ENCODE results near the gene ZKSCAN8. TPM values are rescaled to one million over a fixed set of nuclear protein-coding genes. Genes with fewer than 3 reads are reported as not detected.

The ZKSCAN8 gene
- total and polyA plus RNA-seq, 10 donors = 3.1 to 33.0 (median 24.9) TPM

DNA sequence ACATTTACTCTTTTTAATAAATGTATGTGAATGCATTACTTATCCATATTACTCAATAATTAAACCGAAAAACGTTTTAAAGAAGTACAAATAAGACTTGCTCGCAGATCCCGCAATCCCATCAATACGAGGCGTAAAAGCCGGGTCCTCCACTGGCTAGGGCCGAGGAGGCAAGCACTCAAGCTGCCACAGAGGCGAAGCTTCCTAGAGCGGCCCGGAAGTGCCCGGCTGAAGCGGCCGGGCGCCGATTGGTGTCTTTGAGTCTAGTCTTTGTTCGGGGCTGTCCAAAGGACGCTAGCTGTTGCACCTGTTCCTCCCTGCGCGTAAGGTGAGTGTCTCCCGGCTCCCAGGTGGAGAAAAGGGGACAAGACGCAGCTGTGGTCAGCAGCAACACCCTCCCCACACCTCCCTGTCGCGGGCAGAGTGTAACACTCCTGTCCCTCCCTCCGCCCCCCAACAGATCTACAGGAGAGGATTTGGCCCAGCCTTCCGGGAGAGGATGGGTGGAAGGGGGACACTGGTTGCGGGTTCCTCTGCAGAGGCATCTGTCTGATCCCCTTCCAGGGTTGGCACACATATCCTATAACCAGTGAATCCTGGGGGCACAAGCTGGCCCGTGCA lies 17.2 kb upstream of the ZKSCAN8 start, which contains the start of gene ZSCAN16:
TSS of gene ZSCAN16 (plus strand) at position 260 of the 621 bp plus-strand sequence. CDS start 835 bp downstream, outside the sequence.
- no peak for TF ChIP-seq POLR2A (IDR thresholded peaks at IDR 0.05)
- TF ChIP-seq, protein P1, sequence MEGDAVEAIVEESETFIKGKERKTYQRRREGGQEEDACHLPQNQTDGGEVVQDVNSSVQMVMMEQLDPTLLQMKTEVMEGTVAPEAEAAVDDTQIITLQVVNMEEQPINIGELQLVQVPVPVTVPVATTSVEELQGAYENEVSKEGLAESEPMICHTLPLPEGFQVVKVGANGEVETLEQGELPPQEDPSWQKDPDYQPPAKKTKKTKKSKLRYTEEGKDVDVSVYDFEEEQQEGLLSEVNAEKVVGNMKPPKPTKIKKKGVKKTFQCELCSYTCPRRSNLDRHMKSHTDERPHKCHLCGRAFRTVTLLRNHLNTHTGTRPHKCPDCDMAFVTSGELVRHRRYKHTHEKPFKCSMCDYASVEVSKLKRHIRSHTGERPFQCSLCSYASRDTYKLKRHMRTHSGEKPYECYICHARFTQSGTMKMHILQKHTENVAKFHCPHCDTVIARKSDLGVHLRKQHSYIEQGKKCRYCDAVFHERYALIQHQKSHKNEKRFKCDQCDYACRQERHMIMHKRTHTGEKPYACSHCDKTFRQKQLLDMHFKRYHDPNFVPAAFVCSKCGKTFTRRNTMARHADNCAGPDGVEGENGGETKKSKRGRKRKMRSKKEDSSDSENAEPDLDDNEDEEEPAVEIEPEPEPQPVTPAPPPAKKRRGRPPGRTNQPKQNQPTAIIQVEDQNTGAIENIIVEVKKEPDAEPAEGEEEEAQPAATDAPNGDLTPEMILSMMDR (IDR thresholded peaks at IDR 0.05 in 8 of 11, conservative IDR thresholded peaks at IDR 0.05 in 3 of 11) = no peak
- TF ChIP-seq POLR2AphosphoS5 (IDR thresholded peaks at IDR 0.05) = peak; percentile 78 to 82 (median 82)
- Histone ChIP-seq H3K36me3 (peaks cover 0 to 74% (median 33%) of the 10 kb centered on the region in 6 donors), H3K27ac (peak within 1 kb of the TSS; percentile 67 to 90 (median 83)), H3K9me3 (no peaks in the 10 kb centered on the region), H3K4me1 (peaks cover 18 to 55% (median 32%) of the 10 kb centered on the region in 6 donors), H3K4me3 (peak within 1 kb of the TSS; percentile 59 to 83 (median 63)), H3K27me3 (replicated peaks in 1 of 7) (no peaks in the 10 kb centered on the region)
- WGBS, 5 donors = 0 to 1% (median 0%) methylated on average over 25 to 28 of the region's 28 CpGs
- DNase-seq = peak; percentile 95
- intact Hi-C loops (cut with DNase I; ENCODE audit: low total_unique reads) = no loop called here

DNA sequence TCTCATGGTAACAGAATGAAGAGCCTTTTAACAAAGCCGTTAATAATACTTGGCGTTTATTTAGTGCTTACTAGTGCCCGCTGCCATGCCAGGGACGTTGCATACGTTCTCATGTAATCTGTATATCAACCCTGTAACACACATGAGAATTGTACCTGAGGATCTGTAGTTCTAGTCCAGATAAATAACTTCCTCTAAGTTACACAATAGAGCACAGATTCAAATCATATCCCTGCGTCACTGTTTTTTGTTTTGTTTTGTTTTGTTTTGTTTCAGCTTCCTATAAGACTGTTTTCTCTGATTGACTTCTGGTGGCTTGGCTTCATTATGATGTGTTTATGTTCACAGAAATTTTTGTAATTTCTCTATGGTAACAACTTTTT lies 16.7 kb upstream of the ZKSCAN8 start:
- Histone ChIP-seq H3K36me3 (peaks cover 0 to 74% (median 34%) of the 10 kb centered on the region in 6 donors), H3K9me3 (no peaks in the 10 kb centered on the region), H3K4me3 (peak overlapping the region; percentile 59 to 83 (median 63)), H3K4me1 (peaks cover 19 to 55% (median 32%) of the 10 kb centered on the region in 6 donors), H3K27me3 (replicated peaks in 1 of 7) (no peaks in the 10 kb centered on the region), H3K27ac (peak overlapping the region; percentile 67 to 90 (median 83))
- DNase-seq = no peak
- intact Hi-C loops (cut with DNase I; ENCODE audit: low total_unique reads) = no loop called here
- TF ChIP-seq, protein P1 (IDR thresholded peaks at IDR 0.05 in 8 of 11, conservative IDR thresholded peaks at IDR 0.05 in 3 of 11) = no peak
- TF ChIP-seq POLR2A (IDR thresholded peaks at IDR 0.05) (no peak), POLR2AphosphoS5 (IDR thresholded peaks at IDR 0.05) (no peak)
- WGBS, 5 donors = 4 to 8% (median 7%) methylated on average over 6 of the region's 6 CpGs

DNA sequence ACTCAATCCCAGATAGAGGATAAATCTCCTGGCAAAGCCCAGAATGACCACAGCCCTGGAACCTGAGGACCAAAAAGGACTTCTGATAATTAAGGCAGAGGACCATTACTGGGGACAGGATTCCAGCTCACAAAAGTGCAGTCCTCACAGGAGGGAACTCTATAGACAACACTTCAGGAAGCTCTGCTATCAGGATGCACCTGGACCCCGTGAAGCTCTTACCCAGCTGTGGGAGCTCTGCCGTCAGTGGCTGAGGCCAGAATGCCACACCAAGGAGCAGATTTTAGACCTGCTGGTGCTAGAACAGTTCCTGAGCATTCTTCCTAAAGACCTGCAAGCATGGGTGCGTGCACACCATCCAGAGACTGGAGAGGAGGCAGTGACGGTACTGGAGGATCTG lies 16.3 kb upstream of the ZKSCAN8 start:
- Histone ChIP-seq H3K27me3 (replicated peaks in 1 of 7) (no peaks in the 10 kb centered on the region), H3K36me3 (peaks cover 0 to 74% (median 32%) of the 10 kb centered on the region in 6 donors), H3K4me3 (peak overlapping the region in 4 of 8 donors; percentile 60 to 83 (median 68)), H3K4me1 (peaks cover 20 to 58% (median 32%) of the 10 kb centered on the region in 6 donors), H3K27ac (peak overlapping the region in 6 of 8 donors; percentile 75 to 90 (median 84)), H3K9me3 (no peaks in the 10 kb centered on the region)
- intact Hi-C loops (cut with DNase I; ENCODE audit: low total_unique reads) = no loop called here
- no peak for TF ChIP-seq POLR2A (IDR thresholded peaks at IDR 0.05)
- no peak for TF ChIP-seq POLR2AphosphoS5 (IDR thresholded peaks at IDR 0.05)
- TF ChIP-seq, protein P1 (IDR thresholded peaks at IDR 0.05 in 8 of 11, conservative IDR thresholded peaks at IDR 0.05 in 3 of 11) = no peak
- WGBS, 5 donors = 36 to 66% (median 55%) methylated on average over 4 of the region's 4 CpGs
- no peak for DNase-seq

DNA sequence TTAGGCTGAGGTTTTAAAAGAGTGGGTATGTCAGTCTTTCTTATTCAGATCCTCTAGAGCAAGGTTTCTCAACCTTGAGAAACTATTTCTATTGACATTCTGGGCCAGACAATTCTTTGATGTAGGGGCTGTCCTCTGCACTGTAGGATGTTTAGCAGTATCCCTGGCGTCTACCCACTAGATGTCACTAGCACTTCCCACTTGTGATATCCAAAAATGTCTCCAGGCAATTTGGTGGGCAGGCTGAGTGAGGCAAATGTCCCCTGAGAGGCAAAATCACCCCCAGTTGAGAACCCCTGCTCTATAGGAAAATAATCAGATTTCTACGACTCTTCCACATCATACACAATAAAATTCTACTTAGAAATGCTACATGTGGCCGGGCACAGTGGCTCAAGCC lies 7.7 kb upstream of the ZKSCAN8 start:
- WGBS, 5 donors = 53 to 67% (median 61%) methylated on average over 3 of the region's 3 CpGs
- H3K27me3 ChIP-seq (replicated peaks in 1 of 7) = no peaks in the 10 kb centered on the region
- peak overlapping the region in 2 of 8 donors; percentile 12 to 33 for H3K27ac ChIP-seq
- DNase-seq = no peak
- H3K4me1 ChIP-seq = peaks cover 27 to 77% (median 43%) of the 10 kb centered on the region in 6 donors
- intact Hi-C loops (cut with DNase I; ENCODE audit: low total_unique reads) = loop anchor here (10.0 kb wide), 2 partner anchors 91 to 221 kb away; partner anchors contain the start of gene ZSCAN9
- TF ChIP-seq, protein P1 (IDR thresholded peaks at IDR 0.05 in 8 of 11, conservative IDR thresholded peaks at IDR 0.05 in 3 of 11) = peak in 5 of 11 experiments; percentile 25 to 46 (median 36)
- TF ChIP-seq POLR2AphosphoS5 (IDR thresholded peaks at IDR 0.05) = no peak
- H3K4me3 ChIP-seq = no peak overlapping the region
- peaks cover 0 to 46% (median 12%) of the 10 kb centered on the region in 6 donors for H3K36me3 ChIP-seq
- no peaks in the 10 kb centered on the region for H3K9me3 ChIP-seq

All from spleen (tissue), 11 donors.